Activated CD4-positive, alpha-beta T cell treated with anti-CD3 and anti-CD28 coated beads, Interleukin-2, amount 50 U/mL, for 16 hours (primary cell): ENCODE data around the gene ROBO1.

Experiments used
- DNase-seq: peaks from one replicate; pipeline ENCODE4 v3.0.0-alpha.2; 2020

The ROBO1 gene

GRCh38 chr3:78963771-78964170, 804.0 kb downstream of the ROBO1 start:
- DNase-seq = no peak

- no peak for DNase-seq
Measured at GRCh38 chr3:78957456-78957855, 810.3 kb downstream of the ROBO1 start.

GRCh38 chr3:78951342-78951945, 816.4 kb downstream of the ROBO1 start:
- DNase-seq = no peak

GRCh38 chr3:78941587-78941986, 826.2 kb downstream of the ROBO1 start:
- DNase-seq = no peak

GRCh38 chr3:78940626-78941025, 827.2 kb downstream of the ROBO1 start:
- no peak for DNase-seq

- DNase-seq = no peak
Measured at GRCh38 chr3:78940128-78940527, 827.7 kb downstream of the ROBO1 start.

GRCh38 chr3:78937475-78937874, 830.3 kb downstream of the ROBO1 start:
- no peak for DNase-seq

GRCh38 chr3:78927759-78928158, 840.0 kb downstream of the ROBO1 start:
- DNase-seq = no peak

- DNase-seq = no peak
Measured at GRCh38 chr3:78926523-78926922, 841.3 kb downstream of the ROBO1 start.

- DNase-seq = no peak
Measured at GRCh38 chr3:78924711-78925110, 843.1 kb downstream of the ROBO1 start.

GRCh38 chr3:78919021-78919755, 848.6 kb downstream of the ROBO1 start:
- DNase-seq = no peak

- no peak for DNase-seq
Measured at GRCh38 chr3:78918361-78919020, 849.3 kb downstream of the ROBO1 start.

- DNase-seq = no peak
Measured at GRCh38 chr3:78917536-78917935, 850.3 kb downstream of the ROBO1 start.

- DNase-seq = no peak
Measured at GRCh38 chr3:78913711-78914110, 854.1 kb downstream of the ROBO1 start.

- no peak for DNase-seq
Measured at GRCh38 chr3:78912687-78913086, 855.1 kb downstream of the ROBO1 start.

GRCh38 chr3:78912259-78912658, 855.5 kb downstream of the ROBO1 start:
- no peak for DNase-seq

GRCh38 chr3:78911394-78911793, 856.4 kb downstream of the ROBO1 start:
- DNase-seq = no peak

GRCh38 chr3:78908236-78908635, 859.6 kb downstream of the ROBO1 start:
- DNase-seq = no peak

- DNase-seq = no peak
Measured at GRCh38 chr3:78907367-78907766, 860.4 kb downstream of the ROBO1 start.

GRCh38 chr3:78906930-78907329, 860.9 kb downstream of the ROBO1 start:
- DNase-seq = no peak

GRCh38 chr3:78906245-78906644, 861.6 kb downstream of the ROBO1 start:
- no peak for DNase-seq

- no peak for DNase-seq
Measured at GRCh38 chr3:78905700-78906099, 862.1 kb downstream of the ROBO1 start.

- DNase-seq = no peak
Measured at GRCh38 chr3:78901544-78901943, 866.3 kb downstream of the ROBO1 start.

GRCh38 chr3:78900880-78901279, 866.9 kb downstream of the ROBO1 start:
- no peak for DNase-seq
